Measurements from ENCODE around the gene CCDC27. TPM values are rescaled to one million over a fixed set of nuclear protein-coding genes. Genes with fewer than 3 reads are reported as not detected.

CCDC27 gene
- total RNA-seq, 6 experiments from 2014 or later, result not detected

- no peak for DNase-seq
- peaks cover 0 to 15% (median 0%) of the 10 kb centered on the region in 4 donors for H3K4me1 ChIP-seq
- H3K27me3 ChIP-seq, result no peaks in the 10 kb centered on the region
- no peak for TF ChIP-seq CTCF (IDR thresholded peaks at IDR 0.05)
- no peak for TF ChIP-seq POLR2A (IDR thresholded peaks at IDR 0.05)
- no peak for ATAC-seq
- WGBS (ENCODE audit: insufficient coverage, low coverage, low lambda C conversion rate, missing lambda C conversion rate), result 94% methylated on average over 8 of the region's 13 CpGs
- H3K4me3 ChIP-seq, result no peak overlapping the region
- H3K36me3 ChIP-seq, result peaks cover 0 to 20% (median under 1%) of the 10 kb centered on the region in 4 donors
- no peaks in the 10 kb centered on the region for H3K9me3 ChIP-seq
- no peak overlapping the region for H3K27ac ChIP-seq
- intact Hi-C loops (cut with DNase I), result no loop called here
These were observed 16.1 kb upstream of the CCDC27 start for GRCh38 chr1:3736131-3736561.

GRCh38 chr1:3736708-3737107 lies 15.5 kb upstream of the CCDC27 start:
- no peak for ATAC-seq
- WGBS (ENCODE audit: insufficient coverage, low coverage, low lambda C conversion rate, missing lambda C conversion rate), result 82% methylated on average over 13 of the region's 14 CpGs
- H3K36me3 ChIP-seq, result peaks cover 0 to 21% (median under 1%) of the 10 kb centered on the region in 4 donors
- TF ChIP-seq CTCF (IDR thresholded peaks at IDR 0.05) (no peak), POLR2A (IDR thresholded peaks at IDR 0.05) (no peak)
- H3K9me3 ChIP-seq, result no peaks in the 10 kb centered on the region
- no peak overlapping the region for H3K27ac ChIP-seq
- no peak for DNase-seq
- intact Hi-C loops (cut with DNase I), result no loop called here
- H3K4me1 ChIP-seq, result peaks cover 0 to 15% (median 0%) of the 10 kb centered on the region in 4 donors
- no peaks in the 10 kb centered on the region for H3K27me3 ChIP-seq
- H3K4me3 ChIP-seq, result no peak overlapping the region

GRCh38 chr1:3738943-3739342 lies 13.3 kb upstream of the CCDC27 start:
- H3K4me1 ChIP-seq, result peaks cover 0 to 8% (median 0%) of the 10 kb centered on the region in 4 donors
- no peak overlapping the region for H3K27ac ChIP-seq
- H3K36me3 ChIP-seq, result peaks cover 0 to 31% (median 4%) of the 10 kb centered on the region in 4 donors
- no peaks in the 10 kb centered on the region for H3K9me3 ChIP-seq
- no peaks in the 10 kb centered on the region for H3K27me3 ChIP-seq
- WGBS (ENCODE audit: insufficient coverage, low coverage, low lambda C conversion rate, missing lambda C conversion rate), result 75% methylated on average over 3 of the region's 12 CpGs
- DNase-seq, result no peak
- H3K4me3 ChIP-seq, result no peak overlapping the region
- intact Hi-C loops (cut with DNase I), result no loop called here
- TF ChIP-seq POLR2A (IDR thresholded peaks at IDR 0.05) (no peak), CTCF (IDR thresholded peaks at IDR 0.05) (no peak)
- ATAC-seq, result no peak

GRCh38 chr1:3740042-3740441 lies 12.2 kb upstream of the CCDC27 start:
- 38% methylated on average over 9 of the region's 9 CpGs for WGBS (ENCODE audit: insufficient coverage, low coverage, low lambda C conversion rate, missing lambda C conversion rate)
- no peaks in the 10 kb centered on the region for H3K9me3 ChIP-seq
- ATAC-seq (peak; percentile 96 to 99 (median 98)), DNase-seq (peak; percentile 78 to 88 (median 88))
- TF ChIP-seq CTCF (IDR thresholded peaks at IDR 0.05), result no peak
- peaks cover 0 to 7% (median 0%) of the 10 kb centered on the region in 4 donors for H3K4me1 ChIP-seq
- H3K27ac ChIP-seq, result no peak overlapping the region
- intact Hi-C loops (cut with DNase I), result no loop called here
- H3K27me3 ChIP-seq, result no peaks in the 10 kb centered on the region
- peaks cover 0 to 31% (median 4%) of the 10 kb centered on the region in 4 donors for H3K36me3 ChIP-seq
- H3K4me3 ChIP-seq, result no peak overlapping the region

GRCh38 chr1:3740752-3741151 lies 11.5 kb upstream of the CCDC27 start:
- 90% methylated on average over 8 of the region's 13 CpGs for WGBS (ENCODE audit: insufficient coverage, low coverage, low lambda C conversion rate, missing lambda C conversion rate)
- Histone ChIP-seq H3K9me3 (no peaks in the 10 kb centered on the region), H3K36me3 (peaks cover 0 to 31% (median 4%) of the 10 kb centered on the region in 4 donors), H3K27me3 (no peaks in the 10 kb centered on the region), H3K4me3 (no peak overlapping the region), H3K4me1 (peaks cover 0 to 11% (median 0%) of the 10 kb centered on the region in 4 donors), H3K27ac (no peak overlapping the region)
- ATAC-seq, result no peak
- intact Hi-C loops (cut with DNase I), result no loop called here
- TF ChIP-seq POLR2A (IDR thresholded peaks at IDR 0.05) (no peak), CTCF (IDR thresholded peaks at IDR 0.05) (no peak)
- no peak for DNase-seq

All from right lobe of liver (tissue), 6 donors.